NCI-H82 (cell line): ENCODE data around the gene MID1.

Source experiments
- DNase-seq: peaks from one replicate; lab custom pipeline; 2025; lab: John Stamatoyannopoulos, UW

MID1 gene

DNA sequence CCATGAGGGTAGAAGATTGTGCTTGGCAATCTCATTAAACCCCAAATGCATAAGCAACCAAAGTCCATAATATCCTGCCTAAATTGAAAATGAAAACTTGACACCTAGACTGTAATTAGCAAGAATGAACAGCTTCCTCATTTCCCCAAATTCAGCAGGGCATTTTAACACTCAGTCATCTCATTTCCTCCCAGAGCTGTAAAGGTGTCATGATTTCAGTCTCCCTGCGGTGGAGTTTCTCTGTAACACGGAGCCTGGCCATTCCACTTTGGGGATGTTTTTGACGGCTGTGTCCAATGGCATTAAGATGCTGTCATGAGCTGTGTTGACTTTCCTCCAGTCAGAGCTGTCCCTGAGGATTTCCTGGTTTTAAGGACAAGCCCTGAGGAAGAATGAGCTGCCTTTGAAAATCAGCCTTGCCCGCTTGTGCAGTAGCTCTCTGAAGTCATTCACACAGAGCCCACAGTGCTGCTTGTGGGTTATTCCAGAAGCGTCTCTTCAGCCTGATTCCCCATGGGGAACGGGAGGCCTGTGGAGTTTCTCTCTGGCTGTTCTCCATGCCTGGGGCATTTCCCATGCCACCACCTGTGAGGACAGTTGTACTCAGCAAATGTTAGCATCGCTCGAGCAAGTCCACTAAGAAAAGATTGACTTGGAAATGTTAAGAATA is 187.0 kb downstream of the MID1 start:
- DNase-seq = no peak

DNA sequence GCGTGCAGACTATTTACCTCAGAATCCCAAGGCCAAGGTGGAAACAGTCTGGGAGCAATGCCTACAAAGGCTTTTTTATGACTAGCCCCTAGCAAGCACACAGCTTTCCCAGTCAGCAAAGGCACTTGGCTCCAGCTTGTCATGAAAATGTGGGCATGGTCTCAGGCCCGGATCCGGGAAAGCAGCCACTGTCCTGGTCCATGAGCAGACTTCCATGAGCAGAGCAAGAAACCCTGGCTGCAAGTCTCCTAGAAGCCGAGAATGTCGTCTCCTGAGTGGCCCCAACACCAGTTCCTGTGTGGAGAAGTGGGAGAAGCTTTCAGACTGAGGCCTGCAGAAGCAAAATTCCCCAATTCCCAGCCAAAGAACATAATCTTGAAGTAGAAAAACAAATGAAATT is 190.5 kb downstream of the MID1 start:
- DNase-seq = no peak

DNA sequence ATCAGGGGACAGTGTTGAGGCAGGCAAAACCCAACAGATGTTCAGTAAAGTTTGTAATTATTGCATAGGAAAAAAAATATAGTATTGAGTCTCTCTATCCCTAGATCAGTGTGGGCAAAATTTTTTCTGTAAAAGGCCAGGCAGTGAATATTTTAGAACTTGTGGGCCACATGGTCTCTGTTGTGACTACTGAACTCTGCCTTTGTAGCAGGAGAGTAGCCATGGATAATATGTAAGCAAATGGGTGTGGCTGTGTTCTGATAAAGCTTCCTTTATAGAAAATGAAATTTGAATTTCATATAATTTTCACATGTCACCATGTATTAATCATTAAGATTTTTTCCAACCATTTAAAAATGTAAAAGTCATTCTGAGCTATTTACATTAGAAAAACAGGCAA is 193.1 kb downstream of the MID1 start:
- no peak for DNase-seq

DNA sequence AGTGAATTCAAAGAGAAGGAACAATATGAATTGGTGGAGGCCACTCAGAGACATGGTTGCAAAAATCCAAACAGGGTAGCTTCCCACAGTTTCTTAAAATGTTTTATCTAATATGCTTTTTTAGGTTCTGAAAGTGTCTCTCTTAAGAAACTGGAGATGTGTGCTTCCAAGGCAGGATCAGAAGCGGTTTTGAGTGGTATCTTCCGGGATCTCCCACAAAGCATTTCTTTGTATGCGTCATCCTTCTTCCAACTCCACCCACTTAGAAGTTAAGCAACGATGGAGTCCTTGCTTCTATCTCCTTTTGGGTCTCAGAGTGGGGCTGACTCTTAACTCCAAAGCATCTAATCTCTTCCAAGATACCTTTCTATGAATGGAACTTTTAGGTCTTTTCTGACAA is 196.7 kb downstream of the MID1 start:
- DNase-seq = no peak

DNA sequence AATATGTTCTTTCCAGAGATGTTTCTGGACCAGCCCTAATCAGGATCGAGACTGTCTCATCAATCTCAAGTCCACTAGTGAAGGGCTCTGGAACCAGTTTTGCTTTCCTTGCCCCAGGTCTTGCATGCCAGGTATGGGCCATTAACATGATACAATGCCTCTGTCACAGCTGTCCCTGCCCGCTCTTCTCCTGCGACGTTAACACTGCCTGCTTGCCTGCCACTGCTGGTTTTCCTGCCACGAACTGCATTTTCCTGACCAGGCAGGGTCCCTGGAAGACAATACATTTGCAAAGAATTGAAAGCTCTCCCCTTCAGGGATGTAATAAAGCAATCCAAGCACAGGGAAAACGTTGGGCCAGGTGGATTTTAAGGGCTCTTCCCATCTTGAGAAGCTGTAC is 200.3 kb downstream of the MID1 start:
- DNase-seq = no peak

DNA sequence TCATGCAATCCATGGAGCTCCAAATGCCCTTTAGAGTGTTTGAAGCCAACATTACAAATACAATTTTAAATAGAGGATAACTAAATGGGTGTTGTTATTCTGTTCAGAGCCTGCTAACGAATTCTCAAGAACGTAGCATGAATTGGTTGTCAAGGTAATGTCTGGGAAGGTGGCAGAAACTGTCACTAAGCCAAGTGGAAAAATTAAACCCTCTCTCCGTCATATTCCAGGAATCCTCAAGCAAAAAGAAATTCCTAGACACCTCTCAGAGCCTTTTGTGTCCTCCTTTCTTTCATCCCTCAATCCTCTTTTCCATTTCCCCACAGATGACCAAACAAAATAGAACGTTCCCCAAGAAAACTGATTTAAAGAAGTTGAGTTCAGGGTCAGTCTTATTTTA is 204.0 kb downstream of the MID1 start:
- no peak for DNase-seq

DNA sequence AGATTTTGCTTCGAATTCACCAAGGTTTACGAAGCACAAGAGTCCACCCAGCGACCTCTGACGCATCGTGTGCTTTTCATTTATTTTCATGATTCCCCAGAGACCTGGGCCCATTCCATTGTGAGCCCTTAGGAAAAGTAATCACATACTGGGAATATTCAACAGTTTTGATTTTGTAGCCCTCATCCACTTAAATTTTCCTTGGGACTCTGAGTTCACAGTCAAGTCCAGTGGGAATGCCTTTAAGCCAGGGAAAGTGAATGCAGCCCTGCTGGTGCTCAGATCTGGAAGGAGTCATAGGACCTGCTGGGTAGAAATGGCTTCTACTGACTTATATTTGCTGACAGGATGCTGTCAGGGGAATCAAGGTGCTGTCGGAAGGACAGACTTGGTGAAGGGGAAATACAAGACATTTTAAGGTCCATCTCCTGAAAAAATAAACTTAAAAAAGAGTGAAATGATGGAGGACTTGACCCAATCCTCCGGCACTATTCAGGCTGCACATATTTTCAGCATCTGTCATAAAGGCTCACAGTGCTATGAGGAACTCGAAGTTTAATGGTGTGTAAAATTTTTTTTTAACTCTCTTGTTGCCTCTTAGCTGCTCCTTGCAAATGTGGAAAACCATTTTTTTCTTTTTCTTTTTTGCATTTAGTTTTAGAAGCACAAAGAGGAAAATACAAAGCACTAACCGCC is 204.9 kb downstream of the MID1 start:
- DNase-seq = no peak

DNA sequence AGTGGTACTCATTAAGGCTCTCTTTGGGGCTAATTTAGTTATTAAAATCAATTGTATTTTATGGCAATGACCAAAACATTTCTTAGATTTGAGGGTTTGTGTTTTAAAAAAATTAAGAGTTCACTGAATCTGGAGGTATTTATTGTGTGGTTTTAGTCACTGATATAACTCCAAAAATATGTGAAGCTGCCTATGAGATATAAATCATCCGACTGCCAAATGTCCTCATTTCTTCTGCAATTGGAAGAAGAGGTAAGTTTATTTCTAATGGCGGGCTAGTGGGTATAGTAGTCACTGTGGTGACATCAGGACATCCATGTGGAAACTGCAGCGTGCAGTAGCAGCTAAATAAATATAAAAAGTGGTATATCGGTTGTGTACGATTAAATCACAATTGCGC is 205.5 kb downstream of the MID1 start:
- DNase-seq = no peak

DNA sequence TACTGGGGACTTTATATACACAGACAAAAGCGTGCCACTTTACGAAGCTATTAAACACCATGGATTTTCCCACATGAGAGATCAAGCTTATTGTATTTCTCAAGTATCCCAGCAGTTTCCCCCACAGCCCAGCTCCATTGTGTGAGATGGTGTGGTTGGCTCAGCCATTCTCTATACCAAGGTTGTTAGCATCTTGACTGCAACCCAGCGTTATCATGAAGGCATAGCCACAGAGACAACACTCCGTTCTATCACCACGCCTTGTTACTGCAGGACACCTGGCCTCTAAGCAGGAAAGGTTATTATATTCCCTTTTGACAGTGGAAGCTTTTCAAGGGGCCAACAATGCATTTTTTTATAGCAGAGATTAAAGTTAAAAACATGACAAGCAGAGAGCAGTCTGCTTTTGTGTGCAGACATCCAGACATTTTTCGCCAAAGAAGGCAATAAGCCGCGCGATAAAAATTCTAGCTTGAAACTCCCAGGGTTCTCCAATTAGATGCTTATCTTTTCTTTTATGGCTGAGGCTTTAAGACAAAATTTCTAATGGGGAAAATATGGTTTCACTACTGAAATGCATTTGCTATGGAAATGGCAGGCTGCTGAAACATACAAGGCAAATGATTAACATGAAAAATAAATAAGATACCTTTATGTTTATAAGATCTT is 206.1 kb downstream of the MID1 start:
- DNase-seq = no peak

DNA sequence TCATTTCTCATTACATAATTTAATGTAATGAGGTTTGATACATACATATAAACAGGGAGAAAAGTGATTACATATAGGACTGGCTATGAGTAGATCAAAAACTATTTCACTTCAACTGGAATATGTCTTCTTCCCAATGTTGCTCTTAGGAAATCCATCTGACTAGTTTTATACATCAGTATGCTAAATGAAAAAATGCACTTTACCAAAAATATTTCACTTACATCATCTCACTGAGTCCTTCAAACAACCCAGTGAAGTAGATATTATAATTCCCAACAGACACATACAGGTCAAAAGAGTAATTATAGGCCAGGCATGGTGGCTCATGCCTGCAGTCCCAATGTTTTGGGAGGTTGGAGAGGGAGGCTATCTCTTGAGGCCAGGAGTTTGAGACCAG is 215.9 kb downstream of the MID1 start:
- no peak for DNase-seq

DNA sequence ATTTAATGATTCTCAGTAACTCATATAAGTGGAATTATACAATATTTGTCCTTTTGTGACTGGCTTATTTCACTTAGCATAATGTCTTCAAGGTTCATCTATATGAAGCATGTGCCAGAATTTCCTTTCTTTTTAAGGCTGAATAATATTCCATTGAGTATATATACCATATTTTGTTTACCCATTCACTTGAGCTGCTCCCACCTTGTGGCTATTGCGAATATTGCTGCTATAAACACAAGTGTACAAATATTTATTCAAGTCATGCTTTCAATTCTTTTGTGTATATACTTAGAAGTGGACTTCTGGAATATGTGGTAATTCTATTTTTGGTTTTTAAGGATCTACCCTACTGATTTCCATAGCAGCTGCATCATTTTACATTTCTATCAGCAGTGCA is 219.1 kb downstream of the MID1 start:
- DNase-seq = no peak

DNA sequence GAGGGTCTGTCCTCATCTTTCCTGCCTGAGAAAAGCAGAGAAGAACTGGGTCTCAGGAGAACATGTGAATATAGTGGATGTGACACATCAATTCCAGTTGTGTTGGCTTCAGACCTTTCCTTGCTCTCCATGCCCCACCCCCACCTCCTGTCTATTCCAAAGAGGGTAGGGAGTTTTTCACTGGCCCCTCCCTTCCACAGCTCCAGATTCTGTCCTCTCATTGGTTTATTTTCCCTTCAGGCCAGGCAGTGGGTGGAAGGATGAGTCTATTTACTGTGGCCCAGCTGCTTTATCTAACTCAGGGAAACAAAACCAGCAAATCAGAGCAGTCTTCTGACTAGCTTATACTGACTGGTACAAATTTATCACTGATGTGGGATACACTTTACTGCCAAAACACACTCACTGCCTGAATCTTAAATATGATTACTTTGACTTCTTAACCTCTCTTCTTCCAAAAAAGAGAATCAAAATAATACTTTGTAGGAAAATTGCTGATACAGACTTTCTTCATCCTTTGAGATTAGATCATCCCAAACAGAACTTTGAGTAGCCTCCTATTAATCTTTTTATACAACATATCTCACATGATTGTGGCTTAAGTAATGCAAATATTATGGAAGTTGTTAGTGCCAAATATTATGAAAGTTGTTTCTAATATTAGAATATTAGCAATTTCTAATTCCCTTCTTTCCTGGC is 221.2 kb downstream of the MID1 start:
- peak; percentile 67 for DNase-seq

DNA sequence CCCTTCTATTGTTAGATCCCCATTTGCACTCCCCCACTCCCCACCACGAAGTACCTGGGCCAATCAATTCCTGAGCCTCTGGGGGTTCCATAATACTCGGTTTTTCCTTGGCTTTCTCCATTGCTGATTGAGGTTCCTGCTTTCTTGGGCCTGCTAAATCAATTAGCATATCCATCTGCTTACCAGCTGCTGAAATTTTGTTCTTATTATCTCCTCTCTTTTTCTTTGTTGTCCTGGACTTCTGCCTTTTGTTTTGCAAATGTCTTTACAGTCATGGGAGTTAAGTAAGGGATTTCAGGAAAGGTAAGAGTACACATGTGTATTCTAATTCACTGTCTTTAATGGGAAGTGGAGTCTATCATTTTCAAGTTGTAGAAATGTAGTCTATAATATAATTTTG is 222.2 kb downstream of the MID1 start:
- DNase-seq = no peak

DNA sequence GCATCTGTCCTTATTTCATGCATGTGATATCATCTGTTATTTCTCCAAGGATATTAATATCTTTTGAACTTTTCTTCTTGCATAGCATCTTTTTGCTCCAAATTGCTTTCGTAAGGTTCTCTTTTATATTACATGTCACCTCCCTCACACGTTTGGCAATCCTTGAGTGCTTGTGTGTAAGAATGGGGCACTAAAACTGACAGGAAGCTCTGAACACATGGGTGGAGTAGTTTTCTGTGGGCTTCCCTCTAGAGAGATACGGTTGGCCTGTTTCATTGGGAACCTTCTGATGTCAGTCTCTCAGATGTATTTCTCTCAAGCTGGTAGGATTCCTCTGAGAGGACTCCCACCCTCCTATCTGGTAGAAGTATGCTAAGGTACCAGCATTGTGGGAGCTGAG is 223.0 kb downstream of the MID1 start:
- no peak for DNase-seq

DNA sequence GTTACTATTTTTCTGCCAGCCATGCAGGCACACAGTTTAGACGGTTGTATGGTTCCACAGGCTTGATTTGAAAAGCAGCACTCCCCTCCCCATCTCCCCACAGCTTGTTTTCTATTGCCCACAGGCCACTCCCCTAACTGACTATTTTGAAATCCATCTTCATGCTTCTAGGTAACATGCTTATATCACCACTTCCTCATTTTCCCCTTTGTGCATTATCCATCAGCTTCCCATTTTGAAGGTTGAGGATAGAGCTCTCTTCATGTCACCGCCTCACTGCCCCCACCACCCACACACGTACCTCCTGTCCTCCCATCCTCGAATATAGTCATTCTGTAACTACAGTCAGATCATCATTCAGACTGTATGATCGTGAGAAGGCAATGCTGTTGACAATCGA is 224.7 kb downstream of the MID1 start:
- DNase-seq = no peak
